GM18909 (cell line): ENCODE results near the gene TAGLN2.

Experiments
- ATAC-seq: cut with Tn5 transposase; IDR thresholded peaks from one replicate; pipeline ENCODE4 v1.9.1; 2021; ENCODE audit warnings: mild to moderate bottlenecking; ENCODE audit not compliant: unreplicated experiment, poor library complexity

Gene TAGLN2

GRCh38 chr1:159883134-159883533 lies 42.2 kb downstream of the TAGLN2 start:
- no peak for ATAC-seq

GRCh38 chr1:159882527-159882862 lies 42.8 kb downstream of the TAGLN2 start:
- no peak for ATAC-seq

- no peak for ATAC-seq
These were observed 43.4 kb downstream of the TAGLN2 start for GRCh38 chr1:159881622-159882526.

GRCh38 chr1:159880430-159880829 lies 44.9 kb downstream of the TAGLN2 start:
- ATAC-seq, result no peak

GRCh38 chr1:159879977-159880376 lies 45.3 kb downstream of the TAGLN2 start:
- no peak for ATAC-seq

GRCh38 chr1:159879136-159879535 lies 46.2 kb downstream of the TAGLN2 start:
- no peak for ATAC-seq

- no peak for ATAC-seq
These were observed 47.4 kb downstream of the TAGLN2 start for GRCh38 chr1:159877695-159878444.

- no peak for ATAC-seq
These were observed 51.7 kb downstream of the TAGLN2 start for GRCh38 chr1:159873530-159874143.

GRCh38 chr1:159872891-159873290 lies 52.4 kb downstream of the TAGLN2 start:
- no peak for ATAC-seq

GRCh38 chr1:159870704-159871103 lies 54.6 kb downstream of the TAGLN2 start:
- no peak for ATAC-seq

GRCh38 chr1:159869607-159870006 lies 55.7 kb downstream of the TAGLN2 start:
- no peak for ATAC-seq

- ATAC-seq, result no peak
These were observed 56.1 kb downstream of the TAGLN2 start for GRCh38 chr1:159869173-159869572.

- ATAC-seq, result no peak
These were observed 56.5 kb downstream of the TAGLN2 start for GRCh38 chr1:159868766-159869165.
